Thoracic aorta (tissue), 2 donors: ENCODE results near the gene UBE2E2. TPM values are rescaled to one million over a fixed set of nuclear protein-coding genes. Genes with fewer than 3 reads are reported as not detected.

ENCODE experiments used
- ATAC-seq: fragments of 150-250 bp; one replicate; pipeline ENCODE4 v1.8.0; 2017; ENCODE audit warnings: low read depth; ENCODE audit not compliant: insufficient number of reproducible peaks, low FRiP score
- DNase-seq: peaks from one replicate; pipeline ENCODE4 v3.0.0-alpha.2; 2020; ENCODE audit warnings: low spot score
- H3K27ac ChIP-seq, 2 donors: fragments of 200-600 bp; sonication (generic); 1 replicate in 1 of 2; 2 replicates in 1 of 2; pipeline ENCODE4 v1.5.1; 2016; ENCODE audit warnings: mild to moderate bottlenecking in 2 of 2, moderate library complexity in 2 of 2
- H3K27me3 ChIP-seq: fragments of 200-600 bp; sonication (generic); replicated peaks from 2 replicates; pipeline ENCODE4 v1.6.0; 2016; ENCODE audit warnings: mild to moderate bottlenecking; ENCODE audit not compliant: insufficient read depth
- H3K36me3 ChIP-seq: fragments of 200-600 bp; sonication (generic); one replicate; pipeline ENCODE4 v1.5.1; 2016
- H3K4me1 ChIP-seq, 2 donors: fragments of 200-600 bp; sonication (generic); 1 replicate in 1 of 2; 2 replicates in 1 of 2; pipeline versions ENCODE4 v1.5.1 to v1.6.0; 2016; ENCODE audit warnings: low read depth in 2 of 2, mild to moderate bottlenecking in 1 of 2; ENCODE audit not compliant: control insufficient read depth in 1 of 2
- H3K4me3 ChIP-seq: fragments of 200-600 bp; sonication (generic); 2 replicates; pipeline ENCODE4 v1.5.1; 2016; ENCODE audit warnings: mild to moderate bottlenecking
- H3K9me3 ChIP-seq: fragments of 200-600 bp; sonication (generic); 2 replicates; pipeline ENCODE4 v1.5.1; 2016
- CTCF ChIP-seq: fragments of 200-600 bp; sonication (generic); IDR thresholded peaks from one replicate; pipeline ENCODE4 v1.5.1; 2019; ENCODE audit warnings: antibody characterized with exemption
- total RNA-seq, 2 donors: library from RNA; depleted of rRNA; stranded (reverse); fragments of >200 nt; gene quantifications; one replicate each; pipeline versions ENCODE4 v1.1.0 to v1.2.3, GENCODE V29; 2016

The UBE2E2 gene
- total RNA-seq, 2 donors from 2014 or later: 30.3 to 44.0 TPM

- TF ChIP-seq CTCF: no peak
These were observed 89.3 kb downstream of the UBE2E2 start for GRCh38 chr3:23292432-23292831.

GRCh38 chr3:23294770-23295387 lies 91.8 kb downstream of the UBE2E2 start:
- Histone ChIP-seq H3K9me3 (no peaks in the 10 kb centered on the region), H3K4me1 (no peaks in the 10 kb centered on the region), H3K27me3 (no peaks in the 10 kb centered on the region), H3K27ac (no peak overlapping the region), H3K4me3 (no peak overlapping the region), H3K36me3 (no peaks in the 10 kb centered on the region)
- ATAC-seq: no peak
- DNase-seq: no peak
- TF ChIP-seq CTCF: no peak

More at GRCh38 chr3:23292432-23292831, 89.3 kb downstream of the UBE2E2 start:
- no peaks in the 10 kb centered on the region for H3K36me3 ChIP-seq
- ATAC-seq: no peak
- no peak for DNase-seq
- no peak overlapping the region for H3K27ac ChIP-seq
- no peaks in the 10 kb centered on the region for H3K4me1 ChIP-seq
- H3K4me3 ChIP-seq: no peak overlapping the region
- no peaks in the 10 kb centered on the region for H3K27me3 ChIP-seq
- H3K9me3 ChIP-seq: no peaks in the 10 kb centered on the region

GRCh38 chr3:23301819-23302218 lies 98.7 kb downstream of the UBE2E2 start:
- Histone ChIP-seq H3K27ac (no peak overlapping the region), H3K4me3 (no peak overlapping the region), H3K9me3 (no peaks in the 10 kb centered on the region), H3K36me3 (no peaks in the 10 kb centered on the region), H3K4me1 (peaks cover 0 to 15% of the 10 kb centered on the region in 2 donors), H3K27me3 (no peaks in the 10 kb centered on the region)
- no peak for DNase-seq
- no peak for ATAC-seq
- no peak for TF ChIP-seq CTCF

- H3K36me3 ChIP-seq: no peaks in the 10 kb centered on the region
- H3K4me3 ChIP-seq: no peak overlapping the region
- TF ChIP-seq CTCF: no peak
- ATAC-seq: no peak
- H3K27me3 ChIP-seq: no peaks in the 10 kb centered on the region
- no peak for DNase-seq
- no peaks in the 10 kb centered on the region for H3K9me3 ChIP-seq
- H3K4me1 ChIP-seq: peaks cover 0 to 15% of the 10 kb centered on the region in 2 donors
- H3K27ac ChIP-seq: no peak overlapping the region
These were observed 99.1 kb downstream of the UBE2E2 start for GRCh38 chr3:23302271-23302670.

- Histone ChIP-seq H3K27me3 (no peaks in the 10 kb centered on the region), H3K4me1 (peaks cover 0 to 15% of the 10 kb centered on the region in 2 donors), H3K27ac (no peak overlapping the region), H3K9me3 (no peaks in the 10 kb centered on the region), H3K4me3 (no peak overlapping the region), H3K36me3 (no peaks in the 10 kb centered on the region)
- DNase-seq (no peak), ATAC-seq (no peak)
- TF ChIP-seq CTCF: no peak
These were observed 100.6 kb downstream of the UBE2E2 start for GRCh38 chr3:23303601-23304217.
